Measurements from ENCODE around the gene RPL7L1.

The RPL7L1 gene

DNA sequence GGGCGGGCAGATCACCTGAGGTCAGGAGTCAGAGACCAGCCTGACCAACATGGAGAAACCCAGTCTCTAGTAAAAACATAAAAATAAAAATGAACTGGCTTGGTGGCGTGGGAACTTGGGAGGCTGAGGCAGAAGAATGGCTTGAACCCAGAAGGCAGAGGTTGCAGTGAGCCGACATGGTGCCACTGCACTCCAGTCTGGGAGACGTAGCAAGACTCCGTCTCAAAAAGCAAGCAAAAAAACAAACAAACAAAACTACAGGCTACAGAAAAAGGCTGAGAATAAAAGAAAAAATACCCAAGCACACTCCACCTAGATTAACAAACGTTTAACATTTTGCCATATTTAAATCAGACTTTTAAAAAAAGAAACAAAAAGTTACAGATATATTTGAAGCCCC is 42.4 kb downstream of the RPL7L1 start:
- H4K8ac ChIP-seq (ENCODE audit: low read length) = no peak overlapping the region
- H3K4me2 ChIP-seq (ENCODE audit: low read length, poor library complexity, severe bottlenecking) = no peak overlapping the region
- H3K9me3 ChIP-seq (ENCODE audit: control insufficient read depth, low read length) = no peaks in the 10 kb centered on the region
- no peak overlapping the region for H3K23ac ChIP-seq (ENCODE audit: low read length in 2 of 2)
- H3K9ac ChIP-seq (ENCODE audit: low read length) = no peak overlapping the region
- H3K4me3 ChIP-seq (ENCODE audit: insufficient read depth in 1 of 2, low read depth in 1 of 2, low read length in 2 of 2) = no peak overlapping the region
- no peak for DNase-seq
- WGBS = 80% methylated on average over 5 of the region's 6 CpGs
- no peak overlapping the region for H3K27ac ChIP-seq (ENCODE audit: low read length, poor library complexity, severe bottlenecking)
- H2AFZ ChIP-seq (ENCODE audit: low read depth, low read length) = no peak overlapping the region
- no peaks in the 10 kb centered on the region for H3K36me3 ChIP-seq (ENCODE audit: control insufficient read depth in 1 of 2, insufficient read depth in 2 of 2, low read depth in 1 of 2, low read length in 2 of 2)
- no peak overlapping the region for H2BK15ac ChIP-seq (ENCODE audit: low read depth, poor library complexity, severe bottlenecking)
- H3K4ac ChIP-seq (ENCODE audit: low read depth in 1 of 2, low read length in 2 of 2) = no peak overlapping the region
- H2BK120ac ChIP-seq (ENCODE audit: low read depth, low read length) = no peak overlapping the region
- H3K4me1 ChIP-seq (ENCODE audit: control insufficient read depth, insufficient read depth, low read depth, low read length) = peaks cover 7% of the 10 kb centered on the region
- H3K14ac ChIP-seq (ENCODE audit: low read length in 2 of 2) = no peak overlapping the region
- no peak overlapping the region for H4K91ac ChIP-seq (ENCODE audit: low read length)
- no peak overlapping the region for H2AK5ac ChIP-seq (ENCODE audit: low read length, severe bottlenecking)
- H3K18ac ChIP-seq (ENCODE audit: low read depth in 1 of 2, low read length in 2 of 2) = no peak overlapping the region
- H2BK5ac ChIP-seq (ENCODE audit: low read depth, low read length, poor library complexity, severe bottlenecking) = no peak overlapping the region
- H2BK12ac ChIP-seq (ENCODE audit: low read length in 2 of 2) = no peak overlapping the region
- H3K79me1 ChIP-seq (replicated peaks; ENCODE audit: low read length, poor library complexity, severe bottlenecking) = no peaks in the 10 kb centered on the region
- no peaks in the 10 kb centered on the region for H3K27me3 ChIP-seq (ENCODE audit: control insufficient read depth in 1 of 2, insufficient read depth in 1 of 2, low read length in 2 of 2)

DNA sequence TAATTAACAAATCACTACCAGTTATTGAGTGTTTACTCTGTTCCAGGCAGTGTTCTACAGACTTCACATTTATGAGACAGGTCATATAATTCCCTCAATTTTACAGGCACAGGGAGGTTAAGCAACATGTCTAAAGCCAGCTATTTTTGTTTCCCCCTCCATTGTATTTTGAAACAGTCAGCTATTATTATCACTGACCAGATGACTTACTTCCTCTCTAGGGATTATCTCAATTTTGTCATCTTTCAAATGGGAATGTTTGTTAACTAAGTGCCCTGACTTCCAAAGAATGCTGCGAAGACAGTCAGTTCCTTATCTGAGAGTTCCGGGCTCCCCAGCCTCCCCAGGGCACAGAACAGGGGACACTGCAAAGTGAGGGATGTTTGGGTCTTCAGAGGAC is 44.2 kb downstream of the RPL7L1 start:
- Histone ChIP-seq H2BK5ac (ENCODE audit: low read depth, low read length, poor library complexity, severe bottlenecking) (no peak overlapping the region), H2AK5ac (ENCODE audit: low read length, severe bottlenecking) (no peak overlapping the region), H2AFZ (ENCODE audit: low read depth, low read length) (no peak overlapping the region), H3K18ac (ENCODE audit: low read depth in 1 of 2, low read length in 2 of 2) (no peak overlapping the region), H3K4me1 (ENCODE audit: control insufficient read depth, insufficient read depth, low read depth, low read length) (peaks cover 10% of the 10 kb centered on the region), H2BK15ac (ENCODE audit: low read depth, poor library complexity, severe bottlenecking) (no peak overlapping the region), H3K27ac (ENCODE audit: low read length, poor library complexity, severe bottlenecking) (no peak overlapping the region), H3K9me3 (ENCODE audit: control insufficient read depth, low read length) (no peaks in the 10 kb centered on the region), H3K4ac (ENCODE audit: low read depth in 1 of 2, low read length in 2 of 2) (no peak overlapping the region), H3K23ac (ENCODE audit: low read length in 2 of 2) (no peak overlapping the region), H2BK120ac (ENCODE audit: low read depth, low read length) (no peak overlapping the region), H3K4me3 (ENCODE audit: insufficient read depth in 1 of 2, low read depth in 1 of 2, low read length in 2 of 2) (no peak overlapping the region), H3K27me3 (ENCODE audit: control insufficient read depth in 1 of 2, insufficient read depth in 1 of 2, low read length in 2 of 2) (no peaks in the 10 kb centered on the region), H2BK12ac (ENCODE audit: low read length in 2 of 2) (no peak overlapping the region), H3K79me1 (replicated peaks; ENCODE audit: low read length, poor library complexity, severe bottlenecking) (no peaks in the 10 kb centered on the region), H4K91ac (ENCODE audit: low read length) (no peak overlapping the region), H4K8ac (ENCODE audit: low read length) (no peak overlapping the region), H3K36me3 (ENCODE audit: control insufficient read depth in 1 of 2, insufficient read depth in 2 of 2, low read depth in 1 of 2, low read length in 2 of 2) (no peaks in the 10 kb centered on the region), H3K4me2 (ENCODE audit: low read length, poor library complexity, severe bottlenecking) (no peak overlapping the region), H3K9ac (ENCODE audit: low read length) (peak overlapping the region; percentile 31), H3K14ac (ENCODE audit: low read length in 2 of 2) (no peak overlapping the region)
- DNase-seq = peak; percentile 25
- WGBS = 63% methylated on average over 2 of the region's 2 CpGs

DNA sequence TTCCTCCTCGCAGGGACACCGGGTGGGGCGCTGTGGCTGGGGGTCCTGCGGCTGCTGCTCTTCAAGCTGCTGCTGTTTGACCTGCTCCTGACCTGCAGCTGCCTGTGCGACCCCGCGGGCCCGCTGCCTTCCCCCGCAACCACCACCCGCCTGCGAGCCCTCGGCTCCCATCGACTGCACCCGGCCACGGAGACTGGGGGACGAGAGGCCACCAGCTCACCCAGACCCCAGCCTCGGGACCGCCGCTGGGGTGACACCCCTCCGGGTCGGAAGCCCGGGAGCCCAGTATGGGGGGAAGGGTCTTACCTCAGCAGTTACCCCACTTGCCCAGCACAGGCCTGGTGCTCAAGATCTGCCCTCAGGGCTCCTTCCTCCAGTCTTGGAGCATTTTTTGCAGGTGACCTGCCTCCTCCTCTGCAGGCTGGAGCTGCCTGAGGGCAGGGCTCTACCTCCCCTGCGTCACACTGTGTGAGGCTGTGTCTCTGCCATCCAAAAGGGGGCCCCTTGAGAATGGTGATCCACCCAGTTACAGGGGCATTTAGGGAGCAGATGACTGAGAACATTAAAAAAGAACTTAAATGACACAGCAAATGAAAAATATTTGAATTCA is 45.9 kb downstream of the RPL7L1 start:
- WGBS = 90% methylated on average over 22 of the region's 23 CpGs
- peak overlapping the region; percentile 14 for H4K8ac ChIP-seq (ENCODE audit: low read length)
- H3K27ac ChIP-seq (ENCODE audit: low read length, poor library complexity, severe bottlenecking) = no peak overlapping the region
- H3K4me3 ChIP-seq (ENCODE audit: insufficient read depth in 1 of 2, low read depth in 1 of 2, low read length in 2 of 2) = no peak overlapping the region
- H2AFZ ChIP-seq (ENCODE audit: low read depth, low read length) = no peak overlapping the region
- no peak overlapping the region for H3K18ac ChIP-seq (ENCODE audit: low read depth in 1 of 2, low read length in 2 of 2)
- no peaks in the 10 kb centered on the region for H3K36me3 ChIP-seq (ENCODE audit: control insufficient read depth in 1 of 2, insufficient read depth in 2 of 2, low read depth in 1 of 2, low read length in 2 of 2)
- DNase-seq = no peak
- no peak overlapping the region for H3K4ac ChIP-seq (ENCODE audit: low read depth in 1 of 2, low read length in 2 of 2)
- no peak overlapping the region for H3K23ac ChIP-seq (ENCODE audit: low read length in 2 of 2)
- H2BK15ac ChIP-seq (ENCODE audit: low read depth, poor library complexity, severe bottlenecking) = no peak overlapping the region
- H3K9me3 ChIP-seq (ENCODE audit: control insufficient read depth, low read length) = no peaks in the 10 kb centered on the region
- H2BK12ac ChIP-seq (ENCODE audit: low read length in 2 of 2) = no peak overlapping the region
- no peaks in the 10 kb centered on the region for H3K27me3 ChIP-seq (ENCODE audit: control insufficient read depth in 1 of 2, insufficient read depth in 1 of 2, low read length in 2 of 2)
- H3K79me1 ChIP-seq (replicated peaks; ENCODE audit: low read length, poor library complexity, severe bottlenecking) = no peaks in the 10 kb centered on the region
- no peak overlapping the region for H3K4me2 ChIP-seq (ENCODE audit: low read length, poor library complexity, severe bottlenecking)
- no peak overlapping the region for H2AK5ac ChIP-seq (ENCODE audit: low read length, severe bottlenecking)
- H3K9ac ChIP-seq (ENCODE audit: low read length) = no peak overlapping the region
- H3K4me1 ChIP-seq (ENCODE audit: control insufficient read depth, insufficient read depth, low read depth, low read length) = peaks cover 5% of the 10 kb centered on the region
- H4K91ac ChIP-seq (ENCODE audit: low read length) = no peak overlapping the region
- no peak overlapping the region for H2BK120ac ChIP-seq (ENCODE audit: low read depth, low read length)
- no peak overlapping the region for H2BK5ac ChIP-seq (ENCODE audit: low read depth, low read length, poor library complexity, severe bottlenecking)
- H3K14ac ChIP-seq (ENCODE audit: low read length in 2 of 2) = no peak overlapping the region

DNA sequence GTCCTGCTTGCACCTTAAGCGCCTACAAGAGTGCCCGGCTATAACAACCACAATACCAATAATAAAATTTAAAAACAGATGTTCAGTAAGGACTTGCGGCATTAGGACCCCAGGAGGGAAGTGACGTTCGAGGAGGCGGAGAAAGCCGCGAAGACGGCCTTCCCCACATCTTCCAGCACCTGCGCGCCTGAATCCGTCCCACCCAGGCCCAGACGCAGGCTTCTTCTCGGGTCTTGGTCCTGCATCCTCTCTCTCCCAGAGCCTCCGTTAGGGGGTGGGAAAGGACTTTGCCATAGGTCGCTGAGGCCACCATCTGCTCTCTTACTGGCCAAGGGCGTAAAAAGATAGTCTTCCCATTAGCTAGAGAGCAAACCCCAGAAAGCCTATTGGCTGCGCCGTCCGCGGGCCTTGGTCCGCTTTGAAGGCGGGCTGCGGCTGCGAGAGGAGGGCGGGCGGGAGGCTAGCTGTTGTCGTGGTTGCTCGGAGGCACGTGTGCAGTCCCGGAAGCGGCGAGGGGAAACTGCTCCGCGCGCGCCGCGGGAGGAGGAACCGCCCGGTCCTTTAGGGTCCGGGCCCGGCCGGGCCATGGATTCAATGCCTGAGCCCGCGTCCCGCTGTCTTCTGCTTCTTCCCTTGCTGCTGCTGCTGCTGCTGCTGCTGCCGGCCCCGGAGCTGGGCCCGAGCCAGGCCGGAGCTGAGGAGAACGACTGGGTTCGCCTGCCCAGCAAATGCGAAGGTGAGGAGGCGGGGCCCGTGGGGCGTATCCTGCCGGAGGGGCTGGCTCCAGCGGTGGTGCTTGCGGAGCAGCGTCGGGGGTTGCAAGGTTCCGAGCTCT is 49.8 kb downstream of the RPL7L1 start, which contains the start of gene CNPY3:
Gene CNPY3, plus strand, starts transcription at position 495 of the 835 bp plus-strand sequence. Its CDS starts 91 bp downstream, at position 586.
- peak within 1 kb of the TSS; percentile 44 for H2AK5ac ChIP-seq (ENCODE audit: low read length, severe bottlenecking)
- peak; percentile 99 for DNase-seq
- peak within 1 kb of the TSS; percentile 83 for H3K4me2 ChIP-seq (ENCODE audit: low read length, poor library complexity, severe bottlenecking)
- H3K18ac ChIP-seq (ENCODE audit: low read depth in 1 of 2, low read length in 2 of 2) = peak within 1 kb of the TSS; percentile 93 to 98
- peak within 1 kb of the TSS; percentile 84 for H2BK15ac ChIP-seq (ENCODE audit: low read depth, poor library complexity, severe bottlenecking)
- H3K23ac ChIP-seq (ENCODE audit: low read length in 2 of 2) = no peak within 1 kb of the TSS
- H3K9me3 ChIP-seq (ENCODE audit: control insufficient read depth, low read length) = no peaks in the 10 kb centered on the region
- under 1% methylated on average over 58 of the region's 63 CpGs for WGBS
- peak within 1 kb of the TSS; percentile 79 to 93 for H3K4me3 ChIP-seq (ENCODE audit: insufficient read depth in 1 of 2, low read depth in 1 of 2, low read length in 2 of 2)
- peaks cover 5% of the 10 kb centered on the region for H3K79me1 ChIP-seq (replicated peaks; ENCODE audit: low read length, poor library complexity, severe bottlenecking)
- H2AFZ ChIP-seq (ENCODE audit: low read depth, low read length) = peak within 1 kb of the TSS; percentile 92
- peak within 1 kb of the TSS in 1 of 2 experiments; percentile 93 for H3K4ac ChIP-seq (ENCODE audit: low read depth in 1 of 2, low read length in 2 of 2)
- peak within 1 kb of the TSS; percentile 91 for H3K27ac ChIP-seq (ENCODE audit: low read length, poor library complexity, severe bottlenecking)
- H3K27me3 ChIP-seq (ENCODE audit: control insufficient read depth in 1 of 2, insufficient read depth in 1 of 2, low read length in 2 of 2) = no peaks in the 10 kb centered on the region
- H4K91ac ChIP-seq (ENCODE audit: low read length) = peak within 1 kb of the TSS; percentile 77
- H2BK120ac ChIP-seq (ENCODE audit: low read depth, low read length) = peak within 1 kb of the TSS; percentile 89
- H3K4me1 ChIP-seq (ENCODE audit: control insufficient read depth, insufficient read depth, low read depth, low read length) = peaks cover 13% of the 10 kb centered on the region
- peak within 1 kb of the TSS; percentile 80 for H4K8ac ChIP-seq (ENCODE audit: low read length)
- peak within 1 kb of the TSS; percentile 91 for H2BK5ac ChIP-seq (ENCODE audit: low read depth, low read length, poor library complexity, severe bottlenecking)
- peak within 1 kb of the TSS; percentile 95 for H3K9ac ChIP-seq (ENCODE audit: low read length)
- H3K14ac ChIP-seq (ENCODE audit: low read length in 2 of 2) = peak within 1 kb of the TSS in 1 of 2 experiments; percentile 79
- H3K36me3 ChIP-seq (ENCODE audit: control insufficient read depth in 1 of 2, insufficient read depth in 2 of 2, low read depth in 1 of 2, low read length in 2 of 2) = peaks cover 5 to 20% of the 10 kb centered on the region in 2 experiments
- H2BK12ac ChIP-seq (ENCODE audit: low read length in 2 of 2) = peak within 1 kb of the TSS in 1 of 2 experiments; percentile 66

Measured in mesenchymal stem cell (in vitro differentiated cells and primary cell).